CD4-positive, alpha-beta T cell treated with Interleukin-10 for 1 hour (primary cell): ENCODE measurements around the gene AKR7A2.
A peak's percentile ranks its signal among the peaks of the same experiment; 100 is the strongest.

Experiments used
- DNase-seq: peaks from one replicate; pipeline ENCODE4 v3.0.0-alpha.2; 2020

Gene AKR7A2

GRCh38 chr1:19311931-19312781, at the start of gene AKR7A2, which contains the start of gene SLC66A1:
Gene AKR7A2 (minus strand): TSS chr1:19312144. CDS start chr1:19312124, 20 bp downstream.
Gene SLC66A1 (plus strand): TSS chr1:19312326. CDS start chr1:19317678, 5,352 bp downstream.
- DNase-seq: peak; percentile 93

- no peak for DNase-seq
These were observed 49.1 kb upstream of the AKR7A2 start for GRCh38 chr1:19360843-19361610.

- no peak for DNase-seq
These were observed 48.5 kb upstream of the AKR7A2 start for GRCh38 chr1:19360432-19360831.

- no peak for DNase-seq
These were observed 48.1 kb upstream of the AKR7A2 start for GRCh38 chr1:19360016-19360415.

GRCh38 chr1:19359357-19359756, 47.4 kb upstream of the AKR7A2 start:
- DNase-seq: no peak

GRCh38 chr1:19358710-19359109, 46.8 kb upstream of the AKR7A2 start:
- no peak for DNase-seq

- DNase-seq: no peak
These were observed 45.5 kb upstream of the AKR7A2 start for GRCh38 chr1:19357299-19357986.

- DNase-seq: no peak
These were observed 44.3 kb upstream of the AKR7A2 start for GRCh38 chr1:19356266-19356665.

GRCh38 chr1:19354531-19354981, 42.6 kb upstream of the AKR7A2 start:
- DNase-seq: no peak

GRCh38 chr1:19353596-19353995, 41.7 kb upstream of the AKR7A2 start:
- DNase-seq: no peak

GRCh38 chr1:19352839-19353238, 40.9 kb upstream of the AKR7A2 start:
- DNase-seq: no peak

GRCh38 chr1:19351873-19352272, 39.9 kb upstream of the AKR7A2 start:
- no peak for DNase-seq

- DNase-seq: no peak
These were observed 38.6 kb upstream of the AKR7A2 start for GRCh38 chr1:19350566-19350965.

- DNase-seq: no peak
These were observed 38.1 kb upstream of the AKR7A2 start for GRCh38 chr1:19349999-19350398.

- DNase-seq: no peak
These were observed 36.7 kb upstream of the AKR7A2 start for GRCh38 chr1:19348441-19349198.

GRCh38 chr1:19347533-19348172, 35.7 kb upstream of the AKR7A2 start:
- DNase-seq: no peak

- DNase-seq: no peak
These were observed 34.1 kb upstream of the AKR7A2 start for GRCh38 chr1:19346026-19346425.

- no peak for DNase-seq
These were observed 33.4 kb upstream of the AKR7A2 start for GRCh38 chr1:19345391-19345790.

GRCh38 chr1:19344831-19345230, 32.9 kb upstream of the AKR7A2 start:
- no peak for DNase-seq

GRCh38 chr1:19344372-19344810, 32.4 kb upstream of the AKR7A2 start:
- DNase-seq: peak; percentile 44

GRCh38 chr1:19343617-19344350, 31.8 kb upstream of the AKR7A2 start:
- no peak for DNase-seq
